ENCODE measurements around the gene PP2D1. TPM values are rescaled to one million over a fixed set of nuclear protein-coding genes. Genes with fewer than 3 reads are reported as not detected.

The PP2D1 gene
- total RNA-seq = not detected in 2 replicates

GRCh38 chr3:20012164-20012563, at the start of gene PP2D1:
PP2D1 (minus strand) TSS chr3:20012264; CDS start chr3:20012072, 192 bp downstream.

GRCh38 chr3:20039765-20040547, 27.9 kb upstream of the PP2D1 start, which contains the start of gene KAT2B:
KAT2B (plus strand) TSS chr3:20040446; CDS start chr3:20040478, 32 bp downstream.

GRCh38 chr3:19946832-19947548, 65.1 kb downstream of the PP2D1 start, which contains the start of gene RAB5A:
RAB5A (plus strand) TSS chr3:19947097; CDS start chr3:19950899, 3,802 bp downstream.

Other genes with a start within 250 kb of the PP2D1 start
- gene EFHB, start 78.0 kb downstream of the PP2D1 start, total RNA-seq = 0.65 TPM in 1 of 2 replicates, not detected in the other
- 58.7 and 88.0 TPM in 2 replicates for gene RAB5A, start 65.2 kb downstream of the PP2D1 start, total RNA-seq
- gene KAT2B, start 28.2 kb upstream of the PP2D1 start, total RNA-seq = 3.9 and 9.7 TPM in 2 replicates
- gene SGO1, start 173.9 kb upstream of the PP2D1 start, total RNA-seq = 7.5 and 9.3 TPM in 2 replicates